ENCODE results near the gene CEP44.
"Not testable (repeated sequence)": the region's sequence is repeated elsewhere in the genome, so short reads cannot be mapped to it uniquely, and the experiment has no call there.

CEP44 gene

GRCh38 chr4:174324725-174325124, 41.0 kb downstream of the CEP44 start:
- DNase-seq, result no peak

GRCh38 chr4:174332741-174333493, 49.2 kb downstream of the CEP44 start:
- no peak for DNase-seq

- DNase-seq, result no peak
Observed at GRCh38 chr4:174334628-174335027, 50.9 kb downstream of the CEP44 start.

- no peak for DNase-seq
Observed at GRCh38 chr4:174340714-174341113, 57.0 kb downstream of the CEP44 start.

GRCh38 chr4:174349156-174349555, 65.4 kb downstream of the CEP44 start:
- DNase-seq, result no peak

GRCh38 chr4:174352061-174352819, 68.5 kb downstream of the CEP44 start:
- peak; percentile 78 for DNase-seq

GRCh38 chr4:174357321-174357720, 73.6 kb downstream of the CEP44 start:
- DNase-seq, result no peak

- DNase-seq, result no peak
Observed at GRCh38 chr4:174358410-174358809, 74.7 kb downstream of the CEP44 start.

- peak; percentile 35 for DNase-seq
Observed at GRCh38 chr4:174358829-174359228, 75.1 kb downstream of the CEP44 start.

- no peak for DNase-seq
Observed at GRCh38 chr4:174362340-174362739, 78.6 kb downstream of the CEP44 start.

- DNase-seq, result not testable (repeated sequence)
Observed at GRCh38 chr4:174363782-174364181, 80.1 kb downstream of the CEP44 start.

GRCh38 chr4:174365018-174365587, 81.4 kb downstream of the CEP44 start:
- peak; percentile 84 for DNase-seq

GRCh38 chr4:174369985-174370384, 86.3 kb downstream of the CEP44 start:
- DNase-seq, result no peak

GRCh38 chr4:174373821-174374220, 90.1 kb downstream of the CEP44 start:
- DNase-seq, result peak; percentile 20

GRCh38 chr4:174375422-174375821, 91.7 kb downstream of the CEP44 start:
- DNase-seq, result no peak

GRCh38 chr4:174377613-174378012, 93.9 kb downstream of the CEP44 start:
- no peak for DNase-seq

- DNase-seq, result no peak
Observed at GRCh38 chr4:174378951-174379350, 95.2 kb downstream of the CEP44 start.

GRCh38 chr4:174380206-174380605, 96.5 kb downstream of the CEP44 start:
- DNase-seq, result not testable (repeated sequence)

GRCh38 chr4:174380699-174381439, 97.2 kb downstream of the CEP44 start:
- DNase-seq, result no peak

GRCh38 chr4:174381440-174381800, 97.7 kb downstream of the CEP44 start:
- no peak for DNase-seq
